OCI-LY1 (cell line): Measurements from ENCODE around the gene USP47.

Experiments
- EZH2 ChIP-seq: fragments of 200-600 bp; sonication (generic), shearing (Covaris generic); IDR thresholded peaks from 2 replicates; pipeline ENCODE4 v1.8.0; 2017; ENCODE audit warnings: borderline replicate concordance, mixed run types, mild to moderate bottlenecking, antibody characterized with exemption, low read length, moderate library complexity, mixed read lengths
- TF ChIP-seq, protein P1 (sequence below): fragments of 200-600 bp; sonication (generic), shearing (Covaris generic); IDR thresholded peaks from 2 replicates; pipeline ENCODE4 v1.5.1; 2017; ENCODE audit warnings: mild to moderate bottlenecking, antibody characterized with exemption, low read length, moderate library complexity, mixed read lengths

DNA sequence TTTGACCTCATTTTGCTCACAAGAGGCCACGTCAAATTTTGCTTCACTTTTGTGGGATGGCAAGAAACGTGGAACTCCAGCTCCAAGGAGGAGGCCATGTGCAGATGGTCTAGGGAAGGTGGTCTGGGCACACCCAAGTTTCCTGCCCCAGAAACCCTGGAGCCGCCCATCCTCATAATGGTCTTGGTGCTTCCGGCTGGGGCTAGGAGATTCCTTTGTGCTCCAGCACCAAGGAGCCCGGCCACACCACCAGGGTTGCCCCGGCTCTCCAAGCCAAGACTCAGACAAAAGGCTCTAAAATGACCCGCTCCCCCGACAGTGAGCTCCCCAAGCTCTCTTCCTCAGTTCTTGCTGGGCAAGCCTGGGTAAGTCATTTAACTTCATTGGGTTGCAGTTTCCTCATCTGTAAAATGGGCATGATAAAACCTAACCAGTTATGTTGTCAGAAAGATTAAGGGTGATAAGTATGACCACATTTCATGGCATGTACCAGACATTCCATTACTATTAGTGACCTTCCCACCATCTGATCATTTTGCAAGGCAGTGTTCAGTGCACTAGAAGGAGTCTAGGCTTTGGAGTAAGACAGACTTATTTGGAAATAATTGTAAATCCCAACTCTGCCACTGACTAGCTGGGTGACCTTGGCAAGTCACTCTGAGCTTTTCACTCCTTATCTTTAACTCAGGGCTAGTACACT lies 143.4 kb downstream of the USP47 start:
- TF ChIP-seq, protein P1, sequence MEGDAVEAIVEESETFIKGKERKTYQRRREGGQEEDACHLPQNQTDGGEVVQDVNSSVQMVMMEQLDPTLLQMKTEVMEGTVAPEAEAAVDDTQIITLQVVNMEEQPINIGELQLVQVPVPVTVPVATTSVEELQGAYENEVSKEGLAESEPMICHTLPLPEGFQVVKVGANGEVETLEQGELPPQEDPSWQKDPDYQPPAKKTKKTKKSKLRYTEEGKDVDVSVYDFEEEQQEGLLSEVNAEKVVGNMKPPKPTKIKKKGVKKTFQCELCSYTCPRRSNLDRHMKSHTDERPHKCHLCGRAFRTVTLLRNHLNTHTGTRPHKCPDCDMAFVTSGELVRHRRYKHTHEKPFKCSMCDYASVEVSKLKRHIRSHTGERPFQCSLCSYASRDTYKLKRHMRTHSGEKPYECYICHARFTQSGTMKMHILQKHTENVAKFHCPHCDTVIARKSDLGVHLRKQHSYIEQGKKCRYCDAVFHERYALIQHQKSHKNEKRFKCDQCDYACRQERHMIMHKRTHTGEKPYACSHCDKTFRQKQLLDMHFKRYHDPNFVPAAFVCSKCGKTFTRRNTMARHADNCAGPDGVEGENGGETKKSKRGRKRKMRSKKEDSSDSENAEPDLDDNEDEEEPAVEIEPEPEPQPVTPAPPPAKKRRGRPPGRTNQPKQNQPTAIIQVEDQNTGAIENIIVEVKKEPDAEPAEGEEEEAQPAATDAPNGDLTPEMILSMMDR, result no peak
- no peak for TF ChIP-seq EZH2
